ENCODE data around the gene RINL.

GRCh38 chr19:38840583-38840968 is 37.5 kb downstream of the RINL start:
- no peak for TF ChIP-seq GATA2 (IDR thresholded peaks at IDR 0.05; ENCODE audit: low read depth, low read length)
- no peak for TF ChIP-seq GATA3 (IDR thresholded peaks at IDR 0.05; ENCODE audit: low read depth, low read length)

All from SH-SY5Y (cell line).